ENCODE results near the gene AK9. TPM values are rescaled to one million over a fixed set of nuclear protein-coding genes. Genes with fewer than 3 reads are reported as not detected.

Gene AK9
- total RNA-seq, 1 donor from 2014 or later, result 4.8 TPM

- Mint-ChIP-seq H3K27me3 (ENCODE audit: low read depth) (no peaks in the 10 kb centered on the region), H3K27ac (ENCODE audit: unreplicated experiment) (no peak overlapping the region), H3K4me1 (peaks cover 8% of the 10 kb centered on the region), H3K9me3 (peaks cover 2% of the 10 kb centered on the region), H3K4me3 (no peak overlapping the region), H3K36me3 (ENCODE audit: low read depth) (no peaks in the 10 kb centered on the region)
- no peak for TF ChIP-seq CTCF (conservative IDR thresholded peaks at IDR 0.05)
- DNase-seq (ENCODE audit: low read depth, low spot score), result no peak
Measured at GRCh38 chr6:109506314-109506713, 184.7 kb downstream of the AK9 start.

GRCh38 chr6:109503327-109504224 lies 187.4 kb downstream of the AK9 start:
- H3K36me3 Mint-ChIP-seq (ENCODE audit: low read depth), result no peaks in the 10 kb centered on the region
- H3K27me3 Mint-ChIP-seq (ENCODE audit: low read depth), result no peaks in the 10 kb centered on the region

GRCh38 chr6:109498936-109499335 lies 192.1 kb downstream of the AK9 start:
- peaks cover 3% of the 10 kb centered on the region for H3K4me1 Mint-ChIP-seq
- DNase-seq (ENCODE audit: low read depth, low spot score), result no peak
- H3K36me3 Mint-ChIP-seq (ENCODE audit: low read depth), result no peaks in the 10 kb centered on the region
- no peak overlapping the region for H3K4me3 Mint-ChIP-seq
- H3K27me3 Mint-ChIP-seq (ENCODE audit: low read depth), result no peaks in the 10 kb centered on the region
- no peaks in the 10 kb centered on the region for H3K9me3 Mint-ChIP-seq
- no peak overlapping the region for H3K27ac Mint-ChIP-seq (ENCODE audit: unreplicated experiment)
- no peak for TF ChIP-seq CTCF (conservative IDR thresholded peaks at IDR 0.05)

More at GRCh38 chr6:109503327-109504224, 187.4 kb downstream of the AK9 start:
- Mint-ChIP-seq H3K4me3 (no peak overlapping the region), H3K9me3 (no peaks in the 10 kb centered on the region), H3K4me1 (peaks cover 8% of the 10 kb centered on the region), H3K27ac (ENCODE audit: unreplicated experiment) (no peak overlapping the region)
- TF ChIP-seq CTCF (conservative IDR thresholded peaks at IDR 0.05), result no peak
- no peak for DNase-seq (ENCODE audit: low read depth, low spot score)

- no peak overlapping the region for H3K4me3 Mint-ChIP-seq
- no peak for TF ChIP-seq CTCF (conservative IDR thresholded peaks at IDR 0.05)
- no peaks in the 10 kb centered on the region for H3K27me3 Mint-ChIP-seq (ENCODE audit: low read depth)
- no peak for DNase-seq (ENCODE audit: low read depth, low spot score)
- H3K4me1 Mint-ChIP-seq, result peaks cover 3% of the 10 kb centered on the region
- H3K36me3 Mint-ChIP-seq (ENCODE audit: low read depth), result no peaks in the 10 kb centered on the region
- no peak overlapping the region for H3K27ac Mint-ChIP-seq (ENCODE audit: unreplicated experiment)
- no peaks in the 10 kb centered on the region for H3K9me3 Mint-ChIP-seq
Measured at GRCh38 chr6:109498052-109498451, 192.9 kb downstream of the AK9 start.

- Mint-ChIP-seq H3K27ac (ENCODE audit: unreplicated experiment) (no peak overlapping the region), H3K9me3 (no peaks in the 10 kb centered on the region), H3K27me3 (ENCODE audit: low read depth) (no peaks in the 10 kb centered on the region), H3K4me1 (peaks cover 6% of the 10 kb centered on the region), H3K36me3 (ENCODE audit: low read depth) (no peaks in the 10 kb centered on the region), H3K4me3 (no peak overlapping the region)
- TF ChIP-seq CTCF (conservative IDR thresholded peaks at IDR 0.05), result no peak
- DNase-seq (ENCODE audit: low read depth, low spot score), result no peak
Measured at GRCh38 chr6:109496036-109496772, 194.8 kb downstream of the AK9 start.

Measured in neural crest cell (in vitro differentiated cells).